WTC11 (cell line): ENCODE measurements around the gene KIF13A.

Experiments used
- CREM ChIP-seq: sonication (generic); formaldehyde crosslinking; IDR thresholded peaks from 2 replicates; pipeline ENCODE4 v1.8.1; 2022; ENCODE audit warnings: mild to moderate bottlenecking, missing genetic modification reagents, moderate library complexity
- CTCF ChIP-seq: fragments of 200-600 bp; IDR thresholded peaks from 2 replicates; pipeline ENCODE4 v1.8.0; 2022; ENCODE audit warnings: antibody characterized with exemption
- FOXK1 ChIP-seq: sonication (generic); formaldehyde crosslinking; IDR thresholded peaks from 2 replicates; pipeline ENCODE4 v1.8.0; 2022; ENCODE audit warnings: mild to moderate bottlenecking, moderate library complexity, missing genetic modification reagents
- HMGA2 ChIP-seq: fragments of 250-450 bp; sonication (Bioruptor Pico); IDR thresholded peaks from 2 replicates; pipeline ENCODE4 v1.4.0; 2021; ENCODE audit warnings: mild to moderate bottlenecking, moderate library complexity
- NR1H2 ChIP-seq: sonication (generic); formaldehyde crosslinking; IDR thresholded peaks from 2 replicates; pipeline ENCODE4 v1.9.0; 2021; ENCODE audit warnings: mild to moderate bottlenecking, moderate library complexity, missing genetic modification reagents
- TCF7 ChIP-seq: sonication (generic); formaldehyde crosslinking; IDR thresholded peaks from 2 replicates; pipeline ENCODE4 v1.8.0; 2022; ENCODE audit warnings: mild to moderate bottlenecking, low read depth, missing genetic modification reagents, moderate library complexity
- ZBTB21 ChIP-seq: sonication (generic); formaldehyde crosslinking; IDR thresholded peaks from 2 replicates; pipeline ENCODE4 v1.8.1; 2023; ENCODE audit warnings: mild to moderate bottlenecking, missing genetic modification reagents, borderline replicate concordance
- TF ChIP-seq, protein P1 (sequence below): sonication (generic); formaldehyde crosslinking; IDR thresholded peaks from 2 replicates; pipeline ENCODE4 v1.8.0; 2022; ENCODE audit warnings: mild to moderate bottlenecking, missing genetic modification reagents
- TF ChIP-seq, protein P2 (sequence below): sonication (generic); formaldehyde crosslinking; IDR thresholded peaks from 2 replicates; pipeline ENCODE4 v1.8.1; 2022; ENCODE audit warnings: mild to moderate bottlenecking, moderate library complexity, missing genetic modification reagents
- TF ChIP-seq, protein P3 (sequence below): sonication (generic); formaldehyde crosslinking; IDR thresholded peaks from 2 replicates; pipeline ENCODE4 v1.8.0; 2023; ENCODE audit warnings: missing genetic modification reagents, mild to moderate bottlenecking, borderline replicate concordance
- TF ChIP-seq, protein P4 (sequence below): sonication (generic); formaldehyde crosslinking; IDR thresholded peaks from 2 replicates; pipeline ENCODE4 v1.8.1; 2023; ENCODE audit warnings: mild to moderate bottlenecking, missing genetic modification reagents, moderate library complexity

GRCh38 chr6:17968876-17969275, 18.6 kb downstream of the KIF13A start:
- TF ChIP-seq, protein P1, sequence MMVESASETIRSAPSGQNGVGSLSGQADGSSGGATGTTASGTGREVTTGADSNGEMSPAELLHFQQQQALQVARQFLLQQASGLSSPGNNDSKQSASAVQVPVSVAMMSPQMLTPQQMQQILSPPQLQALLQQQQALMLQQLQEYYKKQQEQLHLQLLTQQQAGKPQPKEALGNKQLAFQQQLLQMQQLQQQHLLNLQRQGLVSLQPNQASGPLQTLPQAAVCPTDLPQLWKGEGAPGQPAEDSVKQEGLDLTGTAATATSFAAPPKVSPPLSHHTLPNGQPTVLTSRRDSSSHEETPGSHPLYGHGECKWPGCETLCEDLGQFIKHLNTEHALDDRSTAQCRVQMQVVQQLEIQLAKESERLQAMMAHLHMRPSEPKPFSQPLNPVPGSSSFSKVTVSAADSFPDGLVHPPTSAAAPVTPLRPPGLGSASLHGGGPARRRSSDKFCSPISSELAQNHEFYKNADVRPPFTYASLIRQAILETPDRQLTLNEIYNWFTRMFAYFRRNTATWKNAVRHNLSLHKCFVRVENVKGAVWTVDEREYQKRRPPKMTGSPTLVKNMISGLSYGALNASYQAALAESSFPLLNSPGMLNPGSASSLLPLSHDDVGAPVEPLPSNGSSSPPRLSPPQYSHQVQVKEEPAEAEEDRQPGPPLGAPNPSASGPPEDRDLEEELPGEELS (CRISPR knock-in tag) = no peak
- TF ChIP-seq FOXK1 (no peak), CTCF (no peak), NR1H2 (no peak), CREM (CRISPR knock-in tag) (no peak), TCF7 (CRISPR knock-in tag) (no peak), HMGA2 (CRISPR knock-in tag) (no peak), ZBTB21 (CRISPR knock-in tag) (no peak)
- TF ChIP-seq, protein P2, sequence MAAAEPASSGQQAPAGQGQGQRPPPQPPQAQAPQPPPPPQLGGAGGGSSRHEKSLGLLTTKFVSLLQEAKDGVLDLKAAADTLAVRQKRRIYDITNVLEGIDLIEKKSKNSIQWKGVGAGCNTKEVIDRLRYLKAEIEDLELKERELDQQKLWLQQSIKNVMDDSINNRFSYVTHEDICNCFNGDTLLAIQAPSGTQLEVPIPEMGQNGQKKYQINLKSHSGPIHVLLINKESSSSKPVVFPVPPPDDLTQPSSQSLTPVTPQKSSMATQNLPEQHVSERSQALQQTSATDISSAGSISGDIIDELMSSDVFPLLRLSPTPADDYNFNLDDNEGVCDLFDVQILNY = no peak
- TF ChIP-seq, protein P3, sequence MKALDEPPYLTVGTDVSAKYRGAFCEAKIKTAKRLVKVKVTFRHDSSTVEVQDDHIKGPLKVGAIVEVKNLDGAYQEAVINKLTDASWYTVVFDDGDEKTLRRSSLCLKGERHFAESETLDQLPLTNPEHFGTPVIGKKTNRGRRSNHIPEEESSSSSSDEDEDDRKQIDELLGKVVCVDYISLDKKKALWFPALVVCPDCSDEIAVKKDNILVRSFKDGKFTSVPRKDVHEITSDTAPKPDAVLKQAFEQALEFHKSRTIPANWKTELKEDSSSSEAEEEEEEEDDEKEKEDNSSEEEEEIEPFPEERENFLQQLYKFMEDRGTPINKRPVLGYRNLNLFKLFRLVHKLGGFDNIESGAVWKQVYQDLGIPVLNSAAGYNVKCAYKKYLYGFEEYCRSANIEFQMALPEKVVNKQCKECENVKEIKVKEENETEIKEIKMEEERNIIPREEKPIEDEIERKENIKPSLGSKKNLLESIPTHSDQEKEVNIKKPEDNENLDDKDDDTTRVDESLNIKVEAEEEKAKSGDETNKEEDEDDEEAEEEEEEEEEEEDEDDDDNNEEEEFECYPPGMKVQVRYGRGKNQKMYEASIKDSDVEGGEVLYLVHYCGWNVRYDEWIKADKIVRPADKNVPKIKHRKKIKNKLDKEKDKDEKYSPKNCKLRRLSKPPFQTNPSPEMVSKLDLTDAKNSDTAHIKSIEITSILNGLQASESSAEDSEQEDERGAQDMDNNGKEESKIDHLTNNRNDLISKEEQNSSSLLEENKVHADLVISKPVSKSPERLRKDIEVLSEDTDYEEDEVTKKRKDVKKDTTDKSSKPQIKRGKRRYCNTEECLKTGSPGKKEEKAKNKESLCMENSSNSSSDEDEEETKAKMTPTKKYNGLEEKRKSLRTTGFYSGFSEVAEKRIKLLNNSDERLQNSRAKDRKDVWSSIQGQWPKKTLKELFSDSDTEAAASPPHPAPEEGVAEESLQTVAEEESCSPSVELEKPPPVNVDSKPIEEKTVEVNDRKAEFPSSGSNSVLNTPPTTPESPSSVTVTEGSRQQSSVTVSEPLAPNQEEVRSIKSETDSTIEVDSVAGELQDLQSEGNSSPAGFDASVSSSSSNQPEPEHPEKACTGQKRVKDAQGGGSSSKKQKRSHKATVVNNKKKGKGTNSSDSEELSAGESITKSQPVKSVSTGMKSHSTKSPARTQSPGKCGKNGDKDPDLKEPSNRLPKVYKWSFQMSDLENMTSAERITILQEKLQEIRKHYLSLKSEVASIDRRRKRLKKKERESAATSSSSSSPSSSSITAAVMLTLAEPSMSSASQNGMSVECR (CRISPR knock-in tag) = no peak
- TF ChIP-seq, protein P4, sequence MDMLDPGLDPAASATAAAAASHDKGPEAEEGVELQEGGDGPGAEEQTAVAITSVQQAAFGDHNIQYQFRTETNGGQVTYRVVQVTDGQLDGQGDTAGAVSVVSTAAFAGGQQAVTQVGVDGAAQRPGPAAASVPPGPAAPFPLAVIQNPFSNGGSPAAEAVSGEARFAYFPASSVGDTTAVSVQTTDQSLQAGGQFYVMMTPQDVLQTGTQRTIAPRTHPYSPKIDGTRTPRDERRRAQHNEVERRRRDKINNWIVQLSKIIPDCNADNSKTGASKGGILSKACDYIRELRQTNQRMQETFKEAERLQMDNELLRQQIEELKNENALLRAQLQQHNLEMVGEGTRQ = no peak
